ENCODE results near the gene COG5. TPM values are rescaled to one million over a fixed set of nuclear protein-coding genes. Genes with fewer than 3 reads are reported as not detected.
"Not testable (repeated sequence)": the region's sequence is repeated elsewhere in the genome, so short reads cannot be mapped to it uniquely, and the experiment has no call there.

COG5 gene
- total and polyA plus RNA-seq, 5 experiments from 2014 or later, result 24.3 to 64.6 (median 30.9) TPM

GRCh38 chr7:107255602-107256001 is 308.1 kb downstream of the COG5 start:
- Mint-ChIP-seq H3K27me3 (no peaks in the 10 kb centered on the region), H3K27ac (peak overlapping the region in 2 of 10 donors; percentile 2 to 28), H3K36me3 (peaks cover 0 to 17% (median 8%) of the 10 kb centered on the region in 3 donors), H3K9me3 (no peaks in the 10 kb centered on the region), H3K4me3 (no peak overlapping the region), H3K4me1 (peaks cover 4 to 8% (median 6%) of the 10 kb centered on the region in 4 donors)
- POLR2A ChIA-PET, result no interaction called here
- no peak for DNase-seq
- no peak for ATAC-seq

- peaks cover 4 to 8% (median 6%) of the 10 kb centered on the region in 4 donors for H3K4me1 Mint-ChIP-seq
- ATAC-seq, result no peak
- no peak overlapping the region for H3K27ac Mint-ChIP-seq
- H3K27me3 Mint-ChIP-seq, result no peaks in the 10 kb centered on the region
- no peak for DNase-seq
- no peaks in the 10 kb centered on the region for H3K9me3 Mint-ChIP-seq
- peaks cover 5 to 22% (median 14%) of the 10 kb centered on the region in 3 donors for H3K36me3 Mint-ChIP-seq
- POLR2A ChIA-PET, result no interaction called here
- H3K4me3 Mint-ChIP-seq, result no peak overlapping the region
Measured at GRCh38 chr7:107254398-107254985, 309.2 kb downstream of the COG5 start.

GRCh38 chr7:107253599-107253998 is 310.1 kb downstream of the COG5 start:
- ATAC-seq (no peak), DNase-seq (no peak)
- Mint-ChIP-seq H3K9me3 (no peaks in the 10 kb centered on the region), H3K27ac (peak overlapping the region in 5 of 10 donors; percentile 1 to 48 (median 19)), H3K4me3 (no peak overlapping the region), H3K4me1 (peaks cover 4 to 8% (median 6%) of the 10 kb centered on the region in 4 donors), H3K36me3 (peaks cover 6 to 26% (median 20%) of the 10 kb centered on the region in 3 donors), H3K27me3 (no peaks in the 10 kb centered on the region)
- POLR2A ChIA-PET, result no interaction called here

GRCh38 chr7:107251963-107252362 is 311.8 kb downstream of the COG5 start:
- Mint-ChIP-seq H3K36me3 (peaks cover 19 to 33% (median 31%) of the 10 kb centered on the region in 3 donors), H3K4me1 (peaks cover 4 to 9% (median 7%) of the 10 kb centered on the region in 4 donors), H3K4me3 (no peak overlapping the region), H3K9me3 (peaks cover 0 to 2% (median 0%) of the 10 kb centered on the region in 9 donors), H3K27ac (peak overlapping the region in 4 of 10 donors; percentile 41 to 51 (median 48)), H3K27me3 (no peaks in the 10 kb centered on the region)
- POLR2A ChIA-PET, result no interaction called here
- DNase-seq, result no peak
- no peak for ATAC-seq

- DNase-seq, result no peak
- H3K27me3 Mint-ChIP-seq, result no peaks in the 10 kb centered on the region
- no peak overlapping the region for H3K27ac Mint-ChIP-seq
- no peak for ATAC-seq
- peaks cover 2 to 9% (median 7%) of the 10 kb centered on the region in 4 donors for H3K4me1 Mint-ChIP-seq
- peaks cover 0 to 20% (median 4%) of the 10 kb centered on the region in 9 donors for H3K9me3 Mint-ChIP-seq
- POLR2A ChIA-PET, result no interaction called here
- H3K36me3 Mint-ChIP-seq, result peaks cover 49 to 61% (median 57%) of the 10 kb centered on the region in 3 donors
- no peak overlapping the region for H3K4me3 Mint-ChIP-seq
Measured at GRCh38 chr7:107248551-107249316, 315.0 kb downstream of the COG5 start.

GRCh38 chr7:107246836-107247235 is 316.9 kb downstream of the COG5 start:
- DNase-seq, POLR2A ChIA-PET, H3K27ac Mint-ChIP-seq, ATAC-seq, H3K27me3 Mint-ChIP-seq, H3K4me3 Mint-ChIP-seq: not testable (repeated sequence)
- peaks cover 0 to 20% (median 4%) of the 10 kb centered on the region in 9 donors for H3K9me3 Mint-ChIP-seq
- peaks cover 53 to 71% (median 65%) of the 10 kb centered on the region in 3 donors for H3K36me3 Mint-ChIP-seq
- peaks cover 0 to 13% (median 2%) of the 10 kb centered on the region in 4 donors for H3K4me1 Mint-ChIP-seq

- POLR2A ChIA-PET, result no interaction called here
- H3K36me3 Mint-ChIP-seq, result peaks cover 48 to 67% (median 64%) of the 10 kb centered on the region in 3 donors
- no peak overlapping the region for H3K4me3 Mint-ChIP-seq
- no peak for ATAC-seq
- peaks cover 0 to 10% (median 0%) of the 10 kb centered on the region in 4 donors for H3K4me1 Mint-ChIP-seq
- H3K9me3 Mint-ChIP-seq, result peaks cover 0 to 20% (median 4%) of the 10 kb centered on the region in 9 donors
- no peak for DNase-seq
- H3K27me3 Mint-ChIP-seq, result no peaks in the 10 kb centered on the region
- no peak overlapping the region for H3K27ac Mint-ChIP-seq
Measured at GRCh38 chr7:107244613-107245012, 319.1 kb downstream of the COG5 start.

GRCh38 chr7:107242267-107242666 is 321.5 kb downstream of the COG5 start:
- no peak overlapping the region for H3K4me3 Mint-ChIP-seq
- no peak for DNase-seq
- H3K9me3 Mint-ChIP-seq, result peaks cover 0 to 20% (median 4%) of the 10 kb centered on the region in 9 donors
- no peak overlapping the region for H3K27ac Mint-ChIP-seq
- no peaks in the 10 kb centered on the region for H3K27me3 Mint-ChIP-seq
- H3K4me1 Mint-ChIP-seq, result peaks cover 0 to 8% (median 0%) of the 10 kb centered on the region in 4 donors
- POLR2A ChIA-PET, result no interaction called here
- H3K36me3 Mint-ChIP-seq, result peaks cover 36 to 64% (median 54%) of the 10 kb centered on the region in 3 donors
- ATAC-seq, result no peak

GRCh38 chr7:107237451-107237850 is 326.3 kb downstream of the COG5 start:
- ATAC-seq (no peak), DNase-seq (no peak)
- H3K9me3 Mint-ChIP-seq, result no peaks in the 10 kb centered on the region
- H3K27ac Mint-ChIP-seq, result no peak overlapping the region
- H3K27me3 Mint-ChIP-seq, result no peaks in the 10 kb centered on the region
- POLR2A ChIA-PET, result no interaction called here
- H3K4me3 Mint-ChIP-seq, result no peak overlapping the region
- no peaks in the 10 kb centered on the region for H3K4me1 Mint-ChIP-seq
- H3K36me3 Mint-ChIP-seq, result peaks cover 0 to 53% (median 22%) of the 10 kb centered on the region in 3 donors

- ATAC-seq, result no peak
- Mint-ChIP-seq H3K36me3 (peaks cover 0 to 52% (median 22%) of the 10 kb centered on the region in 3 donors), H3K4me1 (no peaks in the 10 kb centered on the region), H3K27ac (no peak overlapping the region), H3K4me3 (no peak overlapping the region), H3K9me3 (no peaks in the 10 kb centered on the region), H3K27me3 (no peaks in the 10 kb centered on the region)
- POLR2A ChIA-PET, result no interaction called here
- DNase-seq, result no peak
Measured at GRCh38 chr7:107236862-107237261, 326.9 kb downstream of the COG5 start.

- POLR2A ChIA-PET, result no interaction called here
- no peaks in the 10 kb centered on the region for H3K27me3 Mint-ChIP-seq
- ATAC-seq, result no peak
- H3K9me3 Mint-ChIP-seq, result no peaks in the 10 kb centered on the region
- no peak for DNase-seq
- H3K27ac Mint-ChIP-seq, result peak overlapping the region in 2 of 10 donors; percentile 39 to 79
- no peaks in the 10 kb centered on the region for H3K4me1 Mint-ChIP-seq
- H3K4me3 Mint-ChIP-seq, result no peak overlapping the region
- H3K36me3 Mint-ChIP-seq, result peaks cover 0 to 57% (median 22%) of the 10 kb centered on the region in 3 donors
Measured at GRCh38 chr7:107234436-107234835, 329.3 kb downstream of the COG5 start.

GRCh38 chr7:107233981-107234380 is 329.7 kb downstream of the COG5 start:
- no peaks in the 10 kb centered on the region for H3K27me3 Mint-ChIP-seq
- H3K36me3 Mint-ChIP-seq, result peaks cover 0 to 59% (median 24%) of the 10 kb centered on the region in 3 donors
- ATAC-seq (no peak), DNase-seq (no peak)
- no peaks in the 10 kb centered on the region for H3K9me3 Mint-ChIP-seq
- H3K4me1 Mint-ChIP-seq, result no peaks in the 10 kb centered on the region
- peak overlapping the region in 1 of 10 donors; percentile 39 for H3K27ac Mint-ChIP-seq
- POLR2A ChIA-PET, result no interaction called here
- no peak overlapping the region for H3K4me3 Mint-ChIP-seq

- DNase-seq, result no peak
- Mint-ChIP-seq H3K27ac (peak overlapping the region in 1 of 10 donors; percentile 53), H3K9me3 (no peaks in the 10 kb centered on the region), H3K27me3 (no peaks in the 10 kb centered on the region), H3K4me1 (no peaks in the 10 kb centered on the region), H3K36me3 (peaks cover 0 to 61% (median 32%) of the 10 kb centered on the region in 3 donors), H3K4me3 (no peak overlapping the region)
- POLR2A ChIA-PET, result no interaction called here
- no peak for ATAC-seq
Measured at GRCh38 chr7:107233174-107233573, 330.5 kb downstream of the COG5 start.
